ENCODE data around the gene ADAM22.

ADAM22 gene

GRCh38 chr7:88206254-88206653, 272.2 kb downstream of the ADAM22 start:
- TF ChIP-seq CTCF (IDR thresholded peaks at IDR 0.05; ENCODE audit: borderline replicate concordance, control extremely low read depth, extremely low read depth, insufficient read depth, missing control alignments): no peak
- DNase-seq (ENCODE audit: low spot score): no peak
- in situ Hi-C loops (cut with MboI; ENCODE audit: low sequenced_read_pairs, unreplicated experiment): no loop called here

GRCh38 chr7:88208521-88208920, 274.5 kb downstream of the ADAM22 start:
- no peak for DNase-seq (ENCODE audit: low spot score)
- in situ Hi-C loops (cut with MboI; ENCODE audit: low sequenced_read_pairs, unreplicated experiment): no loop called here
- no peak for TF ChIP-seq CTCF (IDR thresholded peaks at IDR 0.05; ENCODE audit: borderline replicate concordance, control extremely low read depth, extremely low read depth, insufficient read depth, missing control alignments)

- DNase-seq (ENCODE audit: low spot score): no peak
- in situ Hi-C loops (cut with MboI; ENCODE audit: low sequenced_read_pairs, unreplicated experiment): no loop called here
- no peak for TF ChIP-seq CTCF (IDR thresholded peaks at IDR 0.05; ENCODE audit: borderline replicate concordance, control extremely low read depth, extremely low read depth, insufficient read depth, missing control alignments)
Observed at GRCh38 chr7:88212918-88213317, 278.9 kb downstream of the ADAM22 start.

GRCh38 chr7:88214456-88214855, 280.4 kb downstream of the ADAM22 start:
- TF ChIP-seq CTCF (IDR thresholded peaks at IDR 0.05; ENCODE audit: borderline replicate concordance, control extremely low read depth, extremely low read depth, insufficient read depth, missing control alignments): no peak
- no peak for DNase-seq (ENCODE audit: low spot score)
- in situ Hi-C loops (cut with MboI; ENCODE audit: low sequenced_read_pairs, unreplicated experiment): no loop called here

- no peak for TF ChIP-seq CTCF (IDR thresholded peaks at IDR 0.05; ENCODE audit: borderline replicate concordance, control extremely low read depth, extremely low read depth, insufficient read depth, missing control alignments)
- no peak for DNase-seq (ENCODE audit: low spot score)
- in situ Hi-C loops (cut with MboI; ENCODE audit: low sequenced_read_pairs, unreplicated experiment): no loop called here
Observed at GRCh38 chr7:88215295-88215694, 281.2 kb downstream of the ADAM22 start.

- in situ Hi-C loops (cut with MboI; ENCODE audit: low sequenced_read_pairs, unreplicated experiment): no loop called here
- no peak for TF ChIP-seq CTCF (IDR thresholded peaks at IDR 0.05; ENCODE audit: borderline replicate concordance, control extremely low read depth, extremely low read depth, insufficient read depth, missing control alignments)
- DNase-seq (ENCODE audit: low spot score): no peak
Observed at GRCh38 chr7:88216276-88216675, 282.2 kb downstream of the ADAM22 start.

Measured in GM13976 (cell line).